Dermis blood vessel endothelial cell (primary cell): ENCODE data around the gene MCM5. TPM values are rescaled to one million over a fixed set of nuclear protein-coding genes. Genes with fewer than 3 reads are reported as not detected.
A peak's percentile ranks its signal among the peaks of the same experiment; 100 is the strongest.
"Not testable (repeated sequence)": the region's sequence is repeated elsewhere in the genome, so short reads cannot be mapped to it uniquely, and the experiment has no call there.

Source experiments
- DNase-seq: peaks from one replicate; pipeline ENCODE4 v3.0.0; 2010
- total RNA-seq: library from RNA; depleted of rRNA; stranded (reverse); fragments of >200 nt; gene quantifications from 2 replicates; pipeline ENCODE4 v1.2.3, GENCODE V29; 2014

MCM5 gene
- total RNA-seq, 1 donor from 2014 or later = 47.5 TPM

GRCh38 chr22:35452810-35453743 is 53.1 kb downstream of the MCM5 start:
- DNase-seq = no peak

- DNase-seq = peak; percentile 42
Measured at GRCh38 chr22:35454416-35455054, 54.6 kb downstream of the MCM5 start.

- no peak for DNase-seq
Measured at GRCh38 chr22:35455529-35455928, 55.6 kb downstream of the MCM5 start.

GRCh38 chr22:35456757-35457156 is 56.8 kb downstream of the MCM5 start:
- no peak for DNase-seq

- no peak for DNase-seq
Measured at GRCh38 chr22:35457729-35458546, 58.0 kb downstream of the MCM5 start.

GRCh38 chr22:35458547-35459422 is 58.8 kb downstream of the MCM5 start:
- no peak for DNase-seq

GRCh38 chr22:35459423-35459894 is 59.5 kb downstream of the MCM5 start:
- DNase-seq = no peak

- DNase-seq = not testable (repeated sequence)
Measured at GRCh38 chr22:35459976-35460375, 60.0 kb downstream of the MCM5 start.

- no peak for DNase-seq
Measured at GRCh38 chr22:35460688-35461087, 60.7 kb downstream of the MCM5 start.

GRCh38 chr22:35462498-35463230 is 62.7 kb downstream of the MCM5 start:
- peak; percentile 28 for DNase-seq

GRCh38 chr22:35463231-35463933 is 63.4 kb downstream of the MCM5 start:
- no peak for DNase-seq

- no peak for DNase-seq
Measured at GRCh38 chr22:35464399-35464798, 64.5 kb downstream of the MCM5 start.

- no peak for DNase-seq
Measured at GRCh38 chr22:35465109-35465701, 65.3 kb downstream of the MCM5 start.

GRCh38 chr22:35467681-35468434 is 67.9 kb downstream of the MCM5 start:
- DNase-seq = peak; percentile 94

- peak; percentile 78 for DNase-seq
Measured at GRCh38 chr22:35470903-35471321, 71.0 kb downstream of the MCM5 start.

GRCh38 chr22:35471566-35471965 is 71.6 kb downstream of the MCM5 start:
- DNase-seq = peak; percentile 85

GRCh38 chr22:35472488-35472887 is 72.5 kb downstream of the MCM5 start:
- DNase-seq = no peak

- no peak for DNase-seq
Measured at GRCh38 chr22:35473971-35474370, 74.0 kb downstream of the MCM5 start.
